ENCODE data around the gene STK17B. TPM values are rescaled to one million over a fixed set of nuclear protein-coding genes. Genes with fewer than 3 reads are reported as not detected.

STK17B gene
- total RNA-seq, 1 experiment from 2014 or later = 16.9 TPM

DNA sequence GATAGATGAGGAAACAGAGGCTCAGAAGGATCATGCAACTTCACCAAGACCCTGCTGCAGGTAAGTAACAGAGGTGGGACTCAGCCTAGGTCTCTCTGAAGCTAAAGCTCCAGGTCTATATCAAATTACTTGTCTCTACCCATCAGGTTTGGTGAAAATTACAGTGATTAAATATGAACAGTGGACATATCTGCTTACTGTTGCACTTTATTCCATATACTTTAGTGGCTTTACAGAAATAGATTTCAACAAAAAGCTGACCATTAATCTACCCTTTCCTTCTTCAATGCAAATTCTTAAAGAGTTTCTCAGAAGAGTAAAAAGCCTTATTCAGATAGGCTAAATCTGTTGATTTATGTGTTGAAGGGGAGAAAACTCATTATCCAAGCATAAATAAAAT lies 42.8 kb upstream of the STK17B start:
- BruUV-seq (replicated peaks) = no TSS peak
- Histone ChIP-seq H3K4me3 (replicated peaks in 1 of 2; ENCODE audit: low read depth in 1 of 2, low read length in 2 of 2) (no peak overlapping the region), H3K9me3 (ENCODE audit: control insufficient read depth in 1 of 2, insufficient read depth in 1 of 2, low read depth in 1 of 2, low read length in 2 of 2) (no peaks in the 10 kb centered on the region), H2AFZ (ENCODE audit: low read depth, low read length, poor library complexity, severe bottlenecking) (no peak overlapping the region), H3K79me2 (ENCODE audit: insufficient read depth, low read length) (no peaks in the 10 kb centered on the region), H3K9me2 (ENCODE audit: insufficient read depth) (no peaks in the 10 kb centered on the region), H3K27me3 (ENCODE audit: insufficient read depth, low read length) (no peaks in the 10 kb centered on the region), H3K9ac (ENCODE audit: low read length) (no peak overlapping the region), H3K27ac (ENCODE audit: low read depth, low read length) (no peak overlapping the region), H3K36me3 (ENCODE audit: control insufficient read depth in 1 of 2, insufficient read depth in 2 of 2, low read length in 2 of 2) (no peaks in the 10 kb centered on the region), H3K4me1 (ENCODE audit: control insufficient read depth in 1 of 2, insufficient read depth in 2 of 2, low read length in 2 of 2) (no peaks in the 10 kb centered on the region), H3K4me2 (ENCODE audit: low read length) (no peak overlapping the region), H4K20me1 (ENCODE audit: insufficient read depth) (no peaks in the 10 kb centered on the region)
- DNase-seq (ENCODE audit: low read depth, low spot score) (no peak), ATAC-seq (no peak)
- intact Hi-C loops (cut with micrococcal nuclease) = no loop called here
- CTCF ChIA-PET = no interaction called here
- POLR2A ChIA-PET = no interaction called here
- RAD21 ChIA-PET (ENCODE audit: low non-redundant PET in 1 of 2, low total read pairs in 2 of 2, uncharacterized antibody in 2 of 2, unreplicated experiment in 2 of 2) = no interaction called here
- no peak for TF ChIP-seq YY1 (IDR thresholded peaks at IDR 0.05; ENCODE audit: extremely low read depth, insufficient replicate concordance, low read depth, low read length)
- no peak for TF ChIP-seq POLR2A (IDR thresholded peaks at IDR 0.05; ENCODE audit: borderline replicate concordance, extremely low read depth, insufficient read depth, insufficient read length)
- no peak for TF ChIP-seq ELF1 (IDR thresholded peaks at IDR 0.05; ENCODE audit: borderline replicate concordance, low read depth)
- TF ChIP-seq, protein P1, sequence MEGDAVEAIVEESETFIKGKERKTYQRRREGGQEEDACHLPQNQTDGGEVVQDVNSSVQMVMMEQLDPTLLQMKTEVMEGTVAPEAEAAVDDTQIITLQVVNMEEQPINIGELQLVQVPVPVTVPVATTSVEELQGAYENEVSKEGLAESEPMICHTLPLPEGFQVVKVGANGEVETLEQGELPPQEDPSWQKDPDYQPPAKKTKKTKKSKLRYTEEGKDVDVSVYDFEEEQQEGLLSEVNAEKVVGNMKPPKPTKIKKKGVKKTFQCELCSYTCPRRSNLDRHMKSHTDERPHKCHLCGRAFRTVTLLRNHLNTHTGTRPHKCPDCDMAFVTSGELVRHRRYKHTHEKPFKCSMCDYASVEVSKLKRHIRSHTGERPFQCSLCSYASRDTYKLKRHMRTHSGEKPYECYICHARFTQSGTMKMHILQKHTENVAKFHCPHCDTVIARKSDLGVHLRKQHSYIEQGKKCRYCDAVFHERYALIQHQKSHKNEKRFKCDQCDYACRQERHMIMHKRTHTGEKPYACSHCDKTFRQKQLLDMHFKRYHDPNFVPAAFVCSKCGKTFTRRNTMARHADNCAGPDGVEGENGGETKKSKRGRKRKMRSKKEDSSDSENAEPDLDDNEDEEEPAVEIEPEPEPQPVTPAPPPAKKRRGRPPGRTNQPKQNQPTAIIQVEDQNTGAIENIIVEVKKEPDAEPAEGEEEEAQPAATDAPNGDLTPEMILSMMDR (IDR thresholded peaks at IDR 0.05 in 2 of 3, conservative IDR thresholded peaks at IDR 0.05 in 1 of 3; ENCODE audit: borderline replicate concordance in 1 of 3, insufficient read depth in 1 of 3, low read depth in 2 of 3, low read length in 2 of 3) = no peak
- TF ChIP-seq, protein P2, sequence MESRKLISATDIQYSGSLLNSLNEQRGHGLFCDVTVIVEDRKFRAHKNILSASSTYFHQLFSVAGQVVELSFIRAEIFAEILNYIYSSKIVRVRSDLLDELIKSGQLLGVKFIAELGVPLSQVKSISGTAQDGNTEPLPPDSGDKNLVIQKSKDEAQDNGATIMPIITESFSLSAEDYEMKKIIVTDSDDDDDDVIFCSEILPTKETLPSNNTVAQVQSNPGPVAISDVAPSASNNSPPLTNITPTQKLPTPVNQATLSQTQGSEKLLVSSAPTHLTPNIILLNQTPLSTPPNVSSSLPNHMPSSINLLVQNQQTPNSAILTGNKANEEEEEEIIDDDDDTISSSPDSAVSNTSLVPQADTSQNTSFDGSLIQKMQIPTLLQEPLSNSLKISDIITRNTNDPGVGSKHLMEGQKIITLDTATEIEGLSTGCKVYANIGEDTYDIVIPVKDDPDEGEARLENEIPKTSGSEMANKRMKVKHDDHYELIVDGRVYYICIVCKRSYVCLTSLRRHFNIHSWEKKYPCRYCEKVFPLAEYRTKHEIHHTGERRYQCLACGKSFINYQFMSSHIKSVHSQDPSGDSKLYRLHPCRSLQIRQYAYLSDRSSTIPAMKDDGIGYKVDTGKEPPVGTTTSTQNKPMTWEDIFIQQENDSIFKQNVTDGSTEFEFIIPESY (IDR thresholded peaks at IDR 0.05; ENCODE audit: extremely low read depth, insufficient replicate concordance, low read length) = no peak
- TF ChIP-seq FOSL1 (IDR thresholded peaks at IDR 0.05; ENCODE audit: low read depth) = no peak
- no peak for TF ChIP-seq CEBPB (IDR thresholded peaks at IDR 0.05; ENCODE audit: low read depth)
- TF ChIP-seq, protein P3, sequence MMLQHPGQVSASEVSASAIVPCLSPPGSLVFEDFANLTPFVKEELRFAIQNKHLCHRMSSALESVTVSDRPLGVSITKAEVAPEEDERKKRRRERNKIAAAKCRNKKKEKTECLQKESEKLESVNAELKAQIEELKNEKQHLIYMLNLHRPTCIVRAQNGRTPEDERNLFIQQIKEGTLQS (IDR thresholded peaks at IDR 0.05) = no peak
- TF ChIP-seq SIN3A (IDR thresholded peaks at IDR 0.05; ENCODE audit: low read depth) = no peak
- TF ChIP-seq CBX3 (IDR thresholded peaks at IDR 0.05; ENCODE audit: low read depth) = no peak
- TF ChIP-seq, protein P4, sequence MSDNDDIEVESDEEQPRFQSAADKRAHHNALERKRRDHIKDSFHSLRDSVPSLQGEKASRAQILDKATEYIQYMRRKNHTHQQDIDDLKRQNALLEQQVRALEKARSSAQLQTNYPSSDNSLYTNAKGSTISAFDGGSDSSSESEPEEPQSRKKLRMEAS (IDR thresholded peaks at IDR 0.05) = no peak

Data from HCT116 (cell line).